Measurements from ENCODE around the gene PRADC1. TPM values are rescaled to one million over a fixed set of nuclear protein-coding genes. Genes with fewer than 3 reads are reported as not detected.

Gene PRADC1
- total and polyA plus RNA-seq, 4 donors, result 12.1 to 41.4 (median 30.6) TPM

DNA sequence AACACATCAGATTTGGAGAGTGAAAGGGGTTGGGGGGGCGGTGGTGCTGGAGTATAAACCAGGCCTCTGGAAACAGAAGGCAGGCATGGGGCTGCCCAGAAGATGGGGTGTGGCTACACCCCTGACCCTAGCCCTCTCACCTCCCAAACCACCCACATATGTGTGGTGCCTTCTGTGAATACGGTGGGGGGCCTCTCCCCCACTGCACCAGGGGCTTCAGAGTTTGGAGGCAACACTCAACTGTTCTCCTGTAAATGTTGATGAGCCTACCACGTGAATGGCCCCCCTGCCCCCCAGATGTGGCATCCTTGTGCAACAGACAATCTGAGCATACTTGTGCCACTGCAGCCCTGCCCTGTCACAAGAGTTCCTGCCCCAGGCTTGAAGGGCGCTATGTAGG lies 31.7 kb upstream of the PRADC1 start:
- Histone ChIP-seq H3K9ac (ENCODE audit: low read depth in 1 of 2, low read length in 2 of 2) (no peak overlapping the region), H3K36me3 (ENCODE audit: control insufficient read depth in 4 of 4, insufficient read depth in 3 of 4, low read depth in 1 of 4, low read length in 3 of 4) (no peaks in the 10 kb centered on the region), H3K4me3 (ENCODE audit: low read depth in 1 of 3, low read length in 3 of 3) (no peak overlapping the region), H3K27ac (ENCODE audit: low read depth in 1 of 2, low read length in 2 of 2) (no peak overlapping the region), H3K27me3 (ENCODE audit: control insufficient read depth in 4 of 4, insufficient read depth in 4 of 4, low read length in 3 of 4) (peaks cover 0 to 7% (median 0%) of the 10 kb centered on the region in 4 donors), H3K9me3 (ENCODE audit: control insufficient read depth in 4 of 4, low read length in 3 of 4) (no peaks in the 10 kb centered on the region), H3K4me1 (ENCODE audit: control insufficient read depth in 4 of 4, insufficient read depth in 4 of 4, low read length in 3 of 4) (peaks cover 3 to 12% (median 7%) of the 10 kb centered on the region in 4 donors)
- TF ChIP-seq NR2F2 (IDR thresholded peaks at IDR 0.05) (no peak), HNF4A (conservative IDR thresholded peaks at IDR 0.05) (no peak), HNF4G (IDR thresholded peaks at IDR 0.05) (no peak), RXRA (IDR thresholded peaks at IDR 0.05) (no peak)
- TF ChIP-seq, protein P1, sequence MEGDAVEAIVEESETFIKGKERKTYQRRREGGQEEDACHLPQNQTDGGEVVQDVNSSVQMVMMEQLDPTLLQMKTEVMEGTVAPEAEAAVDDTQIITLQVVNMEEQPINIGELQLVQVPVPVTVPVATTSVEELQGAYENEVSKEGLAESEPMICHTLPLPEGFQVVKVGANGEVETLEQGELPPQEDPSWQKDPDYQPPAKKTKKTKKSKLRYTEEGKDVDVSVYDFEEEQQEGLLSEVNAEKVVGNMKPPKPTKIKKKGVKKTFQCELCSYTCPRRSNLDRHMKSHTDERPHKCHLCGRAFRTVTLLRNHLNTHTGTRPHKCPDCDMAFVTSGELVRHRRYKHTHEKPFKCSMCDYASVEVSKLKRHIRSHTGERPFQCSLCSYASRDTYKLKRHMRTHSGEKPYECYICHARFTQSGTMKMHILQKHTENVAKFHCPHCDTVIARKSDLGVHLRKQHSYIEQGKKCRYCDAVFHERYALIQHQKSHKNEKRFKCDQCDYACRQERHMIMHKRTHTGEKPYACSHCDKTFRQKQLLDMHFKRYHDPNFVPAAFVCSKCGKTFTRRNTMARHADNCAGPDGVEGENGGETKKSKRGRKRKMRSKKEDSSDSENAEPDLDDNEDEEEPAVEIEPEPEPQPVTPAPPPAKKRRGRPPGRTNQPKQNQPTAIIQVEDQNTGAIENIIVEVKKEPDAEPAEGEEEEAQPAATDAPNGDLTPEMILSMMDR (IDR thresholded peaks at IDR 0.05; ENCODE audit: low read depth, low read length, missing input control), result no peak
- TF ChIP-seq, protein P2, sequence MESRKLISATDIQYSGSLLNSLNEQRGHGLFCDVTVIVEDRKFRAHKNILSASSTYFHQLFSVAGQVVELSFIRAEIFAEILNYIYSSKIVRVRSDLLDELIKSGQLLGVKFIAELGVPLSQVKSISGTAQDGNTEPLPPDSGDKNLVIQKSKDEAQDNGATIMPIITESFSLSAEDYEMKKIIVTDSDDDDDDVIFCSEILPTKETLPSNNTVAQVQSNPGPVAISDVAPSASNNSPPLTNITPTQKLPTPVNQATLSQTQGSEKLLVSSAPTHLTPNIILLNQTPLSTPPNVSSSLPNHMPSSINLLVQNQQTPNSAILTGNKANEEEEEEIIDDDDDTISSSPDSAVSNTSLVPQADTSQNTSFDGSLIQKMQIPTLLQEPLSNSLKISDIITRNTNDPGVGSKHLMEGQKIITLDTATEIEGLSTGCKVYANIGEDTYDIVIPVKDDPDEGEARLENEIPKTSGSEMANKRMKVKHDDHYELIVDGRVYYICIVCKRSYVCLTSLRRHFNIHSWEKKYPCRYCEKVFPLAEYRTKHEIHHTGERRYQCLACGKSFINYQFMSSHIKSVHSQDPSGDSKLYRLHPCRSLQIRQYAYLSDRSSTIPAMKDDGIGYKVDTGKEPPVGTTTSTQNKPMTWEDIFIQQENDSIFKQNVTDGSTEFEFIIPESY (IDR thresholded peaks at IDR 0.05), result no peak
- TF ChIP-seq, protein P3, sequence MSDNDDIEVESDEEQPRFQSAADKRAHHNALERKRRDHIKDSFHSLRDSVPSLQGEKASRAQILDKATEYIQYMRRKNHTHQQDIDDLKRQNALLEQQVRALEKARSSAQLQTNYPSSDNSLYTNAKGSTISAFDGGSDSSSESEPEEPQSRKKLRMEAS (IDR thresholded peaks at IDR 0.05), result no peak
- TF ChIP-seq, protein P4, sequence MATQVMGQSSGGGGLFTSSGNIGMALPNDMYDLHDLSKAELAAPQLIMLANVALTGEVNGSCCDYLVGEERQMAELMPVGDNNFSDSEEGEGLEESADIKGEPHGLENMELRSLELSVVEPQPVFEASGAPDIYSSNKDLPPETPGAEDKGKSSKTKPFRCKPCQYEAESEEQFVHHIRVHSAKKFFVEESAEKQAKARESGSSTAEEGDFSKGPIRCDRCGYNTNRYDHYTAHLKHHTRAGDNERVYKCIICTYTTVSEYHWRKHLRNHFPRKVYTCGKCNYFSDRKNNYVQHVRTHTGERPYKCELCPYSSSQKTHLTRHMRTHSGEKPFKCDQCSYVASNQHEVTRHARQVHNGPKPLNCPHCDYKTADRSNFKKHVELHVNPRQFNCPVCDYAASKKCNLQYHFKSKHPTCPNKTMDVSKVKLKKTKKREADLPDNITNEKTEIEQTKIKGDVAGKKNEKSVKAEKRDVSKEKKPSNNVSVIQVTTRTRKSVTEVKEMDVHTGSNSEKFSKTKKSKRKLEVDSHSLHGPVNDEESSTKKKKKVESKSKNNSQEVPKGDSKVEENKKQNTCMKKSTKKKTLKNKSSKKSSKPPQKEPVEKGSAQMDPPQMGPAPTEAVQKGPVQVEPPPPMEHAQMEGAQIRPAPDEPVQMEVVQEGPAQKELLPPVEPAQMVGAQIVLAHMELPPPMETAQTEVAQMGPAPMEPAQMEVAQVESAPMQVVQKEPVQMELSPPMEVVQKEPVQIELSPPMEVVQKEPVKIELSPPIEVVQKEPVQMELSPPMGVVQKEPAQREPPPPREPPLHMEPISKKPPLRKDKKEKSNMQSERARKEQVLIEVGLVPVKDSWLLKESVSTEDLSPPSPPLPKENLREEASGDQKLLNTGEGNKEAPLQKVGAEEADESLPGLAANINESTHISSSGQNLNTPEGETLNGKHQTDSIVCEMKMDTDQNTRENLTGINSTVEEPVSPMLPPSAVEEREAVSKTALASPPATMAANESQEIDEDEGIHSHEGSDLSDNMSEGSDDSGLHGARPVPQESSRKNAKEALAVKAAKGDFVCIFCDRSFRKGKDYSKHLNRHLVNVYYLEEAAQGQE (IDR thresholded peaks at IDR 0.05), result no peak
- 91% methylated on average over 4 of the region's 4 CpGs for whole genome bisulfite sequencing
- no peak for DNase-seq (ENCODE audit: low spot score)

- 93% methylated on average over 15 of the region's 15 CpGs for WGBS
- H3K4me1 ChIP-seq (ENCODE audit: control insufficient read depth in 4 of 4, insufficient read depth in 4 of 4, low read length in 3 of 4), result peaks cover 2 to 9% (median 6%) of the 10 kb centered on the region in 4 donors
- H3K27me3 ChIP-seq (ENCODE audit: control insufficient read depth in 4 of 4, insufficient read depth in 4 of 4, low read length in 3 of 4), result peaks cover 0 to 4% (median 0%) of the 10 kb centered on the region in 4 donors
- H3K4me3 ChIP-seq (ENCODE audit: low read depth in 1 of 3, low read length in 3 of 3), result no peak overlapping the region
- DNase-seq (ENCODE audit: low spot score), result no peak
- H3K9ac ChIP-seq (ENCODE audit: low read depth in 1 of 2, low read length in 2 of 2), result no peak overlapping the region
- H3K36me3 ChIP-seq (ENCODE audit: control insufficient read depth in 4 of 4, insufficient read depth in 3 of 4, low read depth in 1 of 4, low read length in 3 of 4), result no peaks in the 10 kb centered on the region
- no peak overlapping the region for H3K27ac ChIP-seq (ENCODE audit: low read depth in 1 of 2, low read length in 2 of 2)
- no peaks in the 10 kb centered on the region for H3K9me3 ChIP-seq (ENCODE audit: control insufficient read depth in 4 of 4, low read length in 3 of 4)
- TF ChIP-seq SP1 (IDR thresholded peaks at IDR 0.05) (no peak), HNF4A (conservative IDR thresholded peaks at IDR 0.05) (no peak), RAD21 (IDR thresholded peaks at IDR 0.05) (no peak), EGR1 (IDR thresholded peaks at IDR 0.05; ENCODE audit: low read depth in 2 of 2) (no peak), YY1 (IDR thresholded peaks at IDR 0.05) (no peak), FOXA1 (IDR thresholded peaks at IDR 0.05) (no peak), HNF4G (IDR thresholded peaks at IDR 0.05) (no peak), JUND (IDR thresholded peaks at IDR 0.05) (no peak), FOXA2 (IDR thresholded peaks at IDR 0.05) (no peak), RXRA (IDR thresholded peaks at IDR 0.05) (no peak)
- TF ChIP-seq, protein P4 (IDR thresholded peaks at IDR 0.05), result no peak
- TF ChIP-seq, protein P2 (IDR thresholded peaks at IDR 0.05), result no peak
- TF ChIP-seq, protein P1 (IDR thresholded peaks at IDR 0.05; ENCODE audit: low read depth, low read length, missing input control), result no peak
- TF ChIP-seq, protein P5, sequence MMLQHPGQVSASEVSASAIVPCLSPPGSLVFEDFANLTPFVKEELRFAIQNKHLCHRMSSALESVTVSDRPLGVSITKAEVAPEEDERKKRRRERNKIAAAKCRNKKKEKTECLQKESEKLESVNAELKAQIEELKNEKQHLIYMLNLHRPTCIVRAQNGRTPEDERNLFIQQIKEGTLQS (IDR thresholded peaks at IDR 0.05), result no peak
These were observed 31.2 kb upstream of the PRADC1 start for GRCh38 chr2:73264332-73264606.

Measured in liver (tissue), 9 donors.